ENCODE data around the gene CYSTM1.
A peak's percentile ranks its signal among the peaks of the same experiment; 100 is the strongest.

Gene CYSTM1

GRCh38 chr5:140252470-140253126, 77.6 kb downstream of the CYSTM1 start:
- no peak for DNase-seq (ENCODE audit: low read depth in 3 of 3, low spot score in 1 of 3)

GRCh38 chr5:140253985-140254384, 79.0 kb downstream of the CYSTM1 start:
- no peak for DNase-seq (ENCODE audit: low read depth in 3 of 3, low spot score in 1 of 3)

DNA sequence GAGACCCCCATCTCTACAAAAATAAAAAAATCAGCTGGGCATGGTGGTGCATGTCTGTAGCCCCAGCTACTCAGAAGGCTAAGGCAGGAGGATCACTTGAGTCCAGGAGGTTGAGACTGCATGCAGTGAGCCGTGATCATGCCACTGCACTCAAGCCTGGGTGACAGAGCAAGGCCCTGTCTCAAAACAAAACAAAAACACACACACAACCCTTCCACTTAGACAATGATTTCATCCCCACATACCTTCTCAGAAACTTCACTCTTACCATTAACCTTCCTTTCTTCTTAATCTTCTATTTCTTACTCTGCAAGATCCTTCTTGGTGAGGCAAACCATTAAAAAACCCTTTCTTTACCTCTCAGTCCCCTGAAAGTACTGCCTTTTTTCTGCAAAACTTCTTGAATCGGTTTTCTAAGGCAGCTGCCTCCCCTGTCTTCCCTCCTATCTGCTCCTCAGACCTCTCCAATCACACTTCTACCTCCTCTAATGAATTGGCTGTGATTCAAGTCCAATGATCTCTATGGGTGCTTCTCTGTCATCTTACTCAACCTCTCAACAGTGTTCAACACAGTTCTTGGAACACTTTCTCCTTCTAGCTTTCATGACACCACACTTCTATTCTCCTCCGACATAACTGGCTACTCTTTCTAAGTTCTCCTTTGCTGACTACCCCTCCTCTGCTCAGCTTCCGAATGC, 80.6 kb downstream of the CYSTM1 start:
- no peak for DNase-seq (ENCODE audit: low read depth in 3 of 3, low spot score in 1 of 3)

- DNase-seq (ENCODE audit: low read depth in 3 of 3, low spot score in 1 of 3) = no peak
Measured at GRCh38 chr5:140256726-140257125, 81.7 kb downstream of the CYSTM1 start.

DNA sequence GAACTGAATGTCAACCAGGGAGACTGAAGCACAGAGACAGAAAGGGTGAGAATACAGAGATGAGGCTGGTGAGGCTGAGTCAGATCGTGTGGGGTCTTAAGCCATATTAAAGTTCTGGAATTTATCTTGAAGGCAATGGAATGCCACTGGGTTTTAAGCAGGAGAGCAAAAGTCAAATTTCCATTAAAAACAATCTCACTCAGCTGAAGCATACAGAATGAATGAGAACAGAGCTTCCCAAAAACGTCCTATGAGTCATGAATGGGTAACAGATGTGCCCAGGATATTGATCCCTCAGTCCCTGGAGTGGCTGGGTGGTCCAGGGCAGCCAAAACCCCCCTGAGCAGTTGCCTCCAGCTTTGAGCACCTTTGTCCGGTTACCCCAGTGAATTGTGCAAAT, 83.0 kb downstream of the CYSTM1 start:
- DNase-seq (ENCODE audit: low read depth in 3 of 3, low spot score in 1 of 3) = no peak

- no peak for DNase-seq (ENCODE audit: low read depth in 3 of 3, low spot score in 1 of 3)
Measured at GRCh38 chr5:140258873-140259272, 83.9 kb downstream of the CYSTM1 start.

- no peak for DNase-seq (ENCODE audit: low read depth in 3 of 3, low spot score in 1 of 3)
Measured at GRCh38 chr5:140259500-140259899, 84.5 kb downstream of the CYSTM1 start.

- no peak for DNase-seq (ENCODE audit: low read depth in 3 of 3, low spot score in 1 of 3)
Measured at GRCh38 chr5:140260089-140260656, 85.2 kb downstream of the CYSTM1 start.

DNA sequence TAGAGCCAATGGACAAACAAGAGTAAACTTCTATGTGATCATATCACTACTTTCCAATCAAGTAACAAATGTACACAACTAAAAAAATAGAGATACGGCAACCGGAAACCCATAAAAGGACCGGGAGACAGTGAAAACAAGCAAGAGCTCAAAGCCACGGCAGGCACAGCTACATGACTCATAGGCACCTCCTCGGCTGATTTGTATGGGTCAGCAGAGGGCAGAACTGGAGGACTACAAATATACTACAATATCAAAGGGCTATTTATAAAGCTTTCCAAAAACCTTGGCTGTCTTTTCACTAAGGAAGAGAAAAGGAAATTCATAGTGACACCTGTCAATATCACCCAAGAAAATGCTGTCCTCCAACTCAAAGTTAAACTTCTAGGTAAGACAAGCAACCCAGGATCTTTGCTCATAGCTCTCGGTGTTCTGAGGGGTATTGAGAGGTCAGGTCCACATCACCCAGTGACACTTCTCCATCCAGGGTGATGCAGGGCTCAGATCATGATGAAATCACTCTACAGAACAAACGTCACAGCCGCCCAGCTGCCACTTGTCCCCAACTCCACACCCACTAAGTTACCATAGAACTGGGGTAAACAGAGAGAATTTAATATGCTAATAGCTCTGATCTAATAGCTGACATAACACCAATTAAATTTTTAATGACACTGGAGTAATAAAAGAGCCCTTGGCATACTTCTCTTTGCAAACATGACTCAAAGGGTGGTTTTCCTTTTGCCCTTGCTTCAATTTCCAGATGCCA, 86.6 kb downstream of the CYSTM1 start:
- peak in 1 of 3 donors; percentile 11 for DNase-seq (ENCODE audit: low read depth in 3 of 3, low spot score in 1 of 3)

GRCh38 chr5:140262221-140262620, 87.2 kb downstream of the CYSTM1 start:
- no peak for DNase-seq (ENCODE audit: low read depth in 3 of 3, low spot score in 1 of 3)

DNA sequence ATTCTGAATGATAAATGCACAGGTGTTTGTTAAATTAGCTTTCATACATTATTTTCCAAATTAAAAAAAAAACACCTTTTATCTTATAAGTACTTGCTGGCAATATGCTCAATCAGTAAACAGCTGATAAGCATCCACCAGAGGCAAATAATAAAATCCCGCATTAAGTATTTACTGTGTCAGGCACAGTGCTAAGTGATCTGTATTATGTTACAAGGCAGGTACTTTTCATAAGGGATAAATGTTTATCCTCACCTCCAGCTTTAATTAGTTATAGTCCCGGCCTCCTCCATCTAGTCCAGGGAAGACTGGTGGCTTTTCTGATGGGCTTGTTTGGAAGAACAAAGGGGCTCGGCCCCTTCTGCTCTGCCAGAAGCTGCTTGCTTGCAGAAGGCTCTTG, 87.9 kb downstream of the CYSTM1 start:
- DNase-seq (ENCODE audit: low read depth in 3 of 3, low spot score in 1 of 3) = no peak

DNA sequence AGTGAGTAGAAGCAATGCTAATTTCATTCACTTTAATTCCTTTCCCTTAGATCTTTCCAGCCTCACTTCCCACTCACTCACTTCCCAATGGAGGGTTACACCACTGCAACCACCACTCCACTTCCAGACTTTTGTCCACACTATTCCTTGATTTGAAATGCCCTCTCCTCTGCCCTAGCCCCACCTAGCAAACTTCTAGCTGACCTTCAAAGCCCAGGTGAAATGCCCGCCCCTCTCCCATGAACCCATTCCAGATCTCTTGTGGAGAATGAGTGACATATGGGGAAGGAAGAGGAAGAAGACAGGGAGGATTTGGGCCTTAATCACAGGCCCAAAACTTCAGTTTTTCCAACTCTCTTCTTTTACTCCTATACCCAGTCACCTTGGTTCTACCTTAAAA, 90.9 kb downstream of the CYSTM1 start:
- no peak for DNase-seq (ENCODE audit: low read depth in 3 of 3, low spot score in 1 of 3)

DNA sequence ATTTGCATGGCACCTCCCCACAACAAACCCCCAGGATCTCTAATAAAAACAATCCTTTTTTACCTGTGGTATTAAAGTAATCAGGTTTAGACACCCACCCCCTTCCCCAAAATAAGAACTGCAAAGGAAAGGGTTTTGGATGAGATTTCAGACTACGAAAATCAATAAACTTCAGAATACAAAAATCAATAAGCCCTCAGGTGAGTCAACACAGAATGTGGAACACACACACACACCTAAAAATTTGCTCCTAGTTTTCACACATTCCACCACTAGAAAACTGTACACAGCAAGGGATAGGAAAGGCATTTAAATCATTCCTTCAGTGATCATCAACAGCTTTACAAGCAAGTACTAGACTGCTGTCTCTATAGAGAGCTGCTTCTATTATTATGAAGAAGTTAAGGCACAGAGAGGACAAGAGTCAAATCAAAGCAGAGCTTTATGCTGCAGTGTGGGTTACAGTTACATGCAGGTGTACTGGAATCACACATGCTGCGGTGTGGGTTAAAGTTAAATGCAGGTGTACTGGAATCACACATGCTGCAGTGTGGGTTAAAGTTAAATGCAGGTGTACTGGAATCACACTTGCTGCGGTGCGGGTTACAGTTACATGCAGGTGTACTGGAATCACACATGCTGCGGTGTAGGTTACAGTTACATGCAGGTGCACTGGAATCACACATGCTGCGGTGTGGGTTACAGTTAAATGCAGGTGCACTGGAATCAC, 91.6 kb downstream of the CYSTM1 start:
- no peak for DNase-seq (ENCODE audit: low read depth in 3 of 3, low spot score in 1 of 3)

DNA sequence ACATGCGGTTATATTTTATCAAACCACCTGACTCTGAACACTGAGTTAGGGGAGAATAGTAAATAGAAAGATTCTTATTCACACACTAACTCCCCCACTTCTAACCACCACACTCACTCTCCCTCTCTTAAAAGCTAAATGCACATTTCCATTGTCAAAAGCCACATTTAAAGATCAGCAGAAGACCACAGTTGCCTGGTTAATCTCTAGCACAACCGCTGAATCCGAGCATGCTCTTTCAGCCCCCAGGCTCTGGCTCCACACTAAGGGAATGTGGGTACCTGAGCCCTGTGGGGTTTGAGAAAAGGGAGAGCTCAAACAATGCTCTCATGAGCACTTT, 92.2 kb downstream of the CYSTM1 start:
- DNase-seq (ENCODE audit: low read depth in 3 of 3, low spot score in 1 of 3) = no peak

DNA sequence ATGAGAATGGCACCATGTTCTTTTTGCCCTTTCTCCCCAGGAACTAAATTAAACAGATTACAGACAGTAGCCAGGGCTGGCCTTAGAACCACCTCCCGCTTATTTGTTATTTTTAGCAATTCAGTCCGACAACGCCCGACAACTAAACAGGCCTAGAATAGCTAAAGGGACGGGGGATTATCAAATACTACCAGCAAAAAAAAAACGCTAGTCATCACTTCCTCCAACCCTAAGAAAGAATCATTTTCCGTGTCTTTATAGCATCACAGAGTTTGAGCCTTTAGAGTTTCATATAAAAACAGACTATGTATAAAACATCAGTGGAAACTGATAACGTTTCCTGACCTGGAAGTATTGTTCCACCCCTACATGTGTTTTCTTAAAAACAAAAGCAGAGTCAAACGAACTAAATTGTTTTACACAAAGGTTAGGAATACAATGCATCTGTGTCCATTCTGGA, 92.6 kb downstream of the CYSTM1 start:
- no peak for DNase-seq (ENCODE audit: low read depth in 3 of 3, low spot score in 1 of 3)

DNA sequence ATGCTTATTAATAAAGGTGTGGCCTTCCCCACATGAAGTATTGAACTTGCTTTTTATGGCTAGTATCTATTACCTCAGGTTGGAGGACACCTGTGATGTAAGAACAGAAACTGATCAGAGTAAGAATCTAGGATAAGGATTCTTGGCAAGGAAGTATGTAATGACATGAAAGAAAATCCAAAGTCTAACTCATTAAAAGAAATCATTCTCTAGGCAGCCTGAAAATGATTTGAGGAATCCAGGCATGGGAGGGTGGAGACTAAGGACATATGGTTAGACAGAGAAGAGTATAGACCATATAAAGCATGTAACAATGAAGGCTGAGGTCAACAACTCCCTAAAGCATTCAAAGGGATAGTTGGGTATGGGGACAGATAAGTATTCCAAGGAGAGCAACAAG, 95.0 kb downstream of the CYSTM1 start:
- no peak for DNase-seq (ENCODE audit: low read depth in 3 of 3, low spot score in 1 of 3)

- no peak for DNase-seq (ENCODE audit: low read depth in 3 of 3, low spot score in 1 of 3)
Measured at GRCh38 chr5:140273401-140273877, 98.5 kb downstream of the CYSTM1 start.

- DNase-seq (ENCODE audit: low read depth in 3 of 3, low spot score in 1 of 3) = no peak
Measured at GRCh38 chr5:140275837-140276236, 100.8 kb downstream of the CYSTM1 start.

- DNase-seq (ENCODE audit: low read depth in 3 of 3, low spot score in 1 of 3) = no peak
Measured at GRCh38 chr5:140282266-140282665, 107.3 kb downstream of the CYSTM1 start.

- no peak for DNase-seq (ENCODE audit: low read depth in 3 of 3, low spot score in 1 of 3)
Measured at GRCh38 chr5:140284013-140284412, 109.0 kb downstream of the CYSTM1 start.

DNA sequence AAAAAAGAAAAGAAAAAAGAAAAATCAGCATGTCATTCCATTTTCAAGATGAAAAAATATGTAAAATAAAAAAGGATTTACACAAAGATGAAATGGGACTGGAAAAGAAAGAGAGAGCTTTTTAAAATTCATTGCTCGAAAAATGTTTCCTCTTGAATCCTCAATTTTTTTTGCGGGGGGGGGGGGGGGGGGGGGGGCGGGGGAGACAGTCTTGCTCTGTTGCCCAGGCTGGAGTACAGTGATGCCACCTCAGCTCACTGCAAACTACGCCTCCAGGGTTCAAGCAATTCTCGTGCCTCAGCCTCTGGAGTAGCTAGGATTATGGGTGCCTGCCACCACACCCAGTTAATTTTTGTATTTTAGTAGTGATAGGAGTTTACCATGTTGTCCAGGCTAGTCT, 111.4 kb downstream of the CYSTM1 start:
- no peak for DNase-seq (ENCODE audit: low read depth in 3 of 3, low spot score in 1 of 3)
